ENCODE results near the gene RAB4A.

- no peak for TF ChIP-seq CTCF (conservative IDR thresholded peaks at IDR 0.05 in 1 of 2, IDR thresholded peaks at IDR 0.05 in 1 of 2; ENCODE audit: low read depth in 1 of 2, low read length in 2 of 2)
- no peak for TF ChIP-seq EZH2 (IDR thresholded peaks at IDR 0.05; ENCODE audit: low read length, missing control alignments)
Measured at GRCh38 chr1:229266274-229266673, 4.6 kb upstream of the RAB4A start.

Measured in fibroblast of lung (primary cell).